Kidney tubule cell (primary cell): ENCODE measurements around the gene IGFN1.
"Not testable (repeated sequence)": the region's sequence is repeated elsewhere in the genome, so short reads cannot be mapped to it uniquely, and the experiment has no call there.

ENCODE experiments used
- DNase-seq: peaks from one replicate; pipeline ENCODE4 v3.0.0-alpha.2; 2018; ENCODE audit warnings: low spot score

Gene IGFN1

DNA sequence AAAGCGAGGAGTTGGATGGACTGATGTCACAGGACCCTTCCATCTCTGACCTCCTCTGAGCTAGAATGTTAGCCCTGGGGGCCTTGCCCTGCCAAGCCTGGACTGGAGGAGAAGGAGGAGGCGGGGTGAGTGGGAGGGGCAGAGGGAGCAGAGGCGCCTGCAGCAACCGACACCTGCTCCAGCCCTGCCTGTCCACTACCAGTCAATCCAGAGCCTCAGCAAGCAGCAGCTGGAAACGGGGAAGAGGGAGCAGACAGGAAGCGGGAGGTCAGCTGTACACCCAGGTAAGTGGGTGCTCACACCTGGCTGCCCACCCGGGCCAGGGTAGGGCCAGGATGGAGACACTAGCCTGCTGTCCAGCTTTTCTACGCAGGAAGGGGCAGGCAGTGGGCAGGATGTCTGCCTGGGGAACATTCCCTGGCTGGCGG is at the start of gene IGFN1:
Gene IGFN1 (plus strand): TSS at position 201 of the 428 bp plus-strand sequence. CDS start 2,470 bp downstream, outside the sequence.
- peak; percentile 67 for DNase-seq

DNA sequence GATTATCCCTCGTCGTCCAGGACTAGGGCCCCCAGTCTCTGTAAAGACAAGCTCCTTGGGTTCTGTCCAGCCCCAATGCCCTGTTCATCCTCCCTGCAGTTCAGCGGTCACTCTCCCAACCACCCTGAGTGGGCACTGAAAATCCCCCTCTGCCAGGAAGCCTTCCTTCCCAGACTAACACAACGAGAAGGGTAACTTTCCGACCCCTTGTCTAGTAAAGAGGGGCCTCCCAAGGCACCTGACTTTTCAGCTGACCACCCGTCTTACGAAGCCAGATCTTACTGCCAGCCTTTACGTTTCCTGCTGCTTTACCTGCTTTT is 49.7 kb upstream of the IGFN1 start:
- no peak for DNase-seq

- no peak for DNase-seq
Observed at GRCh38 chr1:201141418-201141817, 49.2 kb upstream of the IGFN1 start.

DNA sequence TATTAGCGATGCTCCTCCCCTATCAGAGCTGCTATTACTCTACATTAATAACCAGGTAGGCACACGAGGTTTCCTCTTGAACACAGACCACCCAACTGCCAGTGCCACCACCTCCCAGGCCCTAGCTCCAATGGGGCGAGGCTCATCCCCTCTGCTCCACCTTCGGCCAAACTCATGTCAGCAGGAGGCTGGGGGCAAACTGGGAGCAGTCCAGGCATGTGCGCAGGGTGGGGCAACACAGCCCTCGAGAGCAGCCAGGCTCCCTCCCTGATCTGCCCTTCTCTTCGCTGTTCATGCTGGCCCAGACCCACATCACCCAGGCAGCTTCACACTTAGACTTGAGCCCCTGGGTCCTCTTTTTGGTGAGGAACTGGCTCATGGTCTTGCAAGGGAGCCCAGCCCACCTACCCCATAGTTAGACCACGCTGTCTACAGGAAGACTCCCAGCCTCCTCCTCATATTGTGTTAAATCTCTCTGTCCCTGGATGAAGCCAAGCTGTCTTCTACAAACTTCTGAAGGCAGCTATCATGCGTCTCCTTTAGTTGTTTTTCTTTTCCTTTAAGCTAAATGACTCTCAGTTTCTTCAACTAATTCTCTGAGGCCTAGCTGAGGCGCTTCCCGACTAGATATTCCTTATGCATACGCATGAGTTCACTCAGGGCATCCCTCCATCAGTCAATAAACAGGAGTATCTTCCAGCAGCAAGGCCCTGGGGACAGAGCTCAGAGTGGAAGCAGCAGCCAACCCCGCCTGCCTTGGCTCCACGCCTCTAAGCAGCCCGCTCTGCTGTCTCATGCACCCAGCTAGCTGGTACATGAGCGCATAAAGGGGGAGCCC is 48.4 kb upstream of the IGFN1 start:
- no peak for DNase-seq

GRCh38 chr1:201142849-201143725 is 47.5 kb upstream of the IGFN1 start:
- no peak for DNase-seq

- DNase-seq = no peak
Observed at GRCh38 chr1:201143726-201144635, 46.6 kb upstream of the IGFN1 start.

- no peak for DNase-seq
Observed at GRCh38 chr1:201144701-201145100, 45.9 kb upstream of the IGFN1 start.

- no peak for DNase-seq
Observed at GRCh38 chr1:201145132-201145531, 45.5 kb upstream of the IGFN1 start.

DNA sequence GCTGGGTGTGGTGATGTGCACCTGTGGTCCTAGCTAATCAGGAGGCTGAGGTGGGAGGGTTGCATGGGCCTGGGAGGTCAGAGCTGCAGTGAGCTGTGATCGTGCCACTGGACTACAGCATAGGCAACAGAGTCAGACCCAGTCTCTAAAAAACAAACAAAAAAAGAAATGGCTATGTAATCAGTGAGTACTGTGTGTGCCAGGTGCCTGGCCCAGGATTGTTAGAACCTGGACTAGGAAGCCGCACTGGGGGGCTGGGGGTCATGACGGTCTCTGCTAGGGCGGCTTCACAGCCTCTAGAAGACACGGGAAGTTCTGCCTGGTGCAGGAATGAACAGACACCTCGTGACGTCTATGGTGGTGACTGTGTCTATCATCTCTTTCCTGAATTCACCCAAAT is 44.8 kb upstream of the IGFN1 start:
- no peak for DNase-seq

GRCh38 chr1:201146626-201147390 is 43.8 kb upstream of the IGFN1 start:
- DNase-seq = no peak

GRCh38 chr1:201147396-201148015 is 43.1 kb upstream of the IGFN1 start:
- no peak for DNase-seq

DNA sequence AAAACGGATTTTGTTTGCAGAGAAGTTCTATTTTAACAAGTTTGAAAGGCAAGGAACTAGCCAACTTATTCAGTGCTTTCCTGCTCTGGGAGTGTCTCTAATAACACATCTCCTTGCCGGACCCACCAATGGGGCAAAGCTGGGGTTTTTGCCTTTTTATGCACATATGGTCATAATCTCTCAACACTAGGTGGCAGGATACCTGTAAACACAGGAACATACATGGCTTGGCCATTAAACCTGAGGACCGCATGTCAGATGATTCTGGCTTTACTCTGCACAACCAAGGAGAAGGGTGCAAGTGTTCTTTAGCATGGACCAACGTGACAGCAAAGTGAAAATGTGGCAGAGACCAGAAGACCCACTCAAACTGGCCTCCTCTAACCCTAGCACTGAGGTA is 41.2 kb upstream of the IGFN1 start:
- DNase-seq = peak; percentile 57

GRCh38 chr1:201153474-201154388 is 36.9 kb upstream of the IGFN1 start:
- DNase-seq = no peak

DNA sequence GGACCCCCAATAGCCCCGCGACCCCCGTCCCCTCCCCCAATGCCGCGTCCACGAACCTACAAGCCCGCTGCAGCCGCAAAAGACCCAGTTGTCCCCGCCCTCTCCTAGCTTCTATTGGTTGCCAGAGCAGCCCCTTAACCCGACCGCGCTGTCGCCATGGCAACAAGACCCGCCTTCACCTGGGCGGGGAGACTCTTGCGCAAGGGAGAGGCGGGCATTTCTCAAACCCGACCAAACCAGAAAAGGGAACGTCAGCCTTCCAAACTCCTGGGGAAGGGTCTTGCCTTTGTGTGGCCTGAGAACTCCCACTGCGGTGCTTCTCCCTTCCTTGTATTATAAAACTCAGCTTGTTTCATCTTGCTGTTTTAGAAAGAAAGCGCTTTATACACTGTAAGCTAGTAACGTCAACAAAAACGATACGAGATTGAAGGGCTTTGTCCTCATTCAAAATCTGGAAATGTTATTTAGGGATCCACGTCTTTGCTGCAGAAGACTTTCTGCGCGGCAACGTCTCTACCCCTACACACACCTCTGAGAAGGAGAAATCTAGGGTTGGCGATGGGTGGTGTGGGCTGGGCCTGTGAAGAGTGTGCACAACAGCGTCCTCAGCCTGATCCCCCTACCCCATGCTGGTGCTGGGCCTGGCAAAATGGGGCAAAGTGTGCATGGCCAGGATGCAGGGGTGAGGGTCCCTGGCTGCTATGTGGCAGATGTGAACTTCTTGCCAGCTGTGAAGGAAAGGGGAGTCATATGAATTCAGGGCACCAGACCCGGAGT is 36.0 kb upstream of the IGFN1 start, which contains the start of gene TMEM9:
Gene TMEM9 (minus strand): TSS at position 86 of the 777 bp plus-strand sequence. CDS start 551 bp downstream, outside the sequence.
- DNase-seq = peak; percentile 95

DNA sequence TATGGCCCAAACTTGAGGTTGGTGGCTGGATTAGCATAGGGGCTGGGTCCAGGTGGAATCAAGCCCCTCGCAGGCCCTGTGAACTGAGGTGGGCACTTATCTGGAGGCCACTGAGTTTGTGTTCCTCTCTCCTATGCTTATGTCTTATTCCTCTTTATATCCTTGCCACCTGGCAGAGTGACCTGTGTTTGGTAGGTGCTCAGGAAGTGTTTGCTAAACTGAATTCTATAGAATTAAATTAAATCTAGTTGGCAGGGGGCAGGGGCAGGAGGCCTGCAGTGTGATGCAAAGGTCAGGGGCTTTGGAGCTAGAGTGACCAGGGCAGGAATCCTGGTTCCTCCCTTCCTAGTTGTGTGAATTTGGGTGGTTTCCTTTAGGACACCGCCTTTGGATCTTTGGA is 35.3 kb upstream of the IGFN1 start:
- no peak for DNase-seq

GRCh38 chr1:201156346-201156745 is 34.3 kb upstream of the IGFN1 start:
- no peak for DNase-seq

GRCh38 chr1:201156819-201157218 is 33.8 kb upstream of the IGFN1 start:
- DNase-seq = no peak

DNA sequence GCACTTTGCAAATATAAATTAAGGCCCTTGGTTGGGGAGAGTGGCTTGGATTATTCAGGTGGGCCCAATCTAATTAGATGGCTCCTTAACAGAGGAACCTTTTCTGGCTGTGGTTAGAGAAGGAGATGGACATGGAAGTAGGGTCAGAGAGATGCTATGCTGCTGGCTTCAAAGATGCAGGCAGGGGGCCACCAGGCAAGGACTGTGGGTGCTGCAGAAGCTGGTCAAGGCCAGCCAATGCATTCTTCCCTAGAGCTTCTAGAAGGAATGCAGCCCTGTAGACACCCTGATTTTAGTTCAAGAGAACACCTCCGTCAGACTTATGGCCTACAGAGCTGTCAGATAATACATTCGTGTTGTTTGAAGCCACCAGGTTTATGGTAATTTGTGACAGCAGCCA is 32.7 kb upstream of the IGFN1 start:
- no peak for DNase-seq

DNA sequence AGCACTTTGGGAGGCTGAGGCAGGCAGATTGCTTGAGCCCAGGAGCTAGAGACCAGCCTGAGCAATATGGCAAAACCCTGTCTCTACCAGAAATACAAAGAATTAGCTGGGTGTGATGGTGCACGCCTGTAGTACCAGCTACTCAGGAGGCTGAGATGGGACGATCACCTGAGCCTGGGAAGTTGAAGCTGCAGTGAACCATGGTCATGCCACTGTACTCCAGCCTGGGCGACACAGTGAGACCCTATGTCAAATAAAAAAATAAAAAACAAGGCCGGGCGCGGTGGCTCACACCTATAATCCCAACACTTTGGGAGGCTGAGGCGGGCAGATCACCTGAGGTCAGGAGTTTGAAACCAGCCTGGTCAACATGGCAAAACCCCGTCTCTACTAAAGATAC is 27.6 kb upstream of the IGFN1 start:
- DNase-seq = not testable (repeated sequence)
